Measurements from ENCODE around the gene TM7SF2.
"Not testable (repeated sequence)": the region's sequence is repeated elsewhere in the genome, so short reads cannot be mapped to it uniquely, and the experiment has no call there.

The TM7SF2 gene

GRCh38 chr11:65115361-65116082 lies 3.9 kb downstream of the TM7SF2 start:
- DNase-seq = no peak

DNA sequence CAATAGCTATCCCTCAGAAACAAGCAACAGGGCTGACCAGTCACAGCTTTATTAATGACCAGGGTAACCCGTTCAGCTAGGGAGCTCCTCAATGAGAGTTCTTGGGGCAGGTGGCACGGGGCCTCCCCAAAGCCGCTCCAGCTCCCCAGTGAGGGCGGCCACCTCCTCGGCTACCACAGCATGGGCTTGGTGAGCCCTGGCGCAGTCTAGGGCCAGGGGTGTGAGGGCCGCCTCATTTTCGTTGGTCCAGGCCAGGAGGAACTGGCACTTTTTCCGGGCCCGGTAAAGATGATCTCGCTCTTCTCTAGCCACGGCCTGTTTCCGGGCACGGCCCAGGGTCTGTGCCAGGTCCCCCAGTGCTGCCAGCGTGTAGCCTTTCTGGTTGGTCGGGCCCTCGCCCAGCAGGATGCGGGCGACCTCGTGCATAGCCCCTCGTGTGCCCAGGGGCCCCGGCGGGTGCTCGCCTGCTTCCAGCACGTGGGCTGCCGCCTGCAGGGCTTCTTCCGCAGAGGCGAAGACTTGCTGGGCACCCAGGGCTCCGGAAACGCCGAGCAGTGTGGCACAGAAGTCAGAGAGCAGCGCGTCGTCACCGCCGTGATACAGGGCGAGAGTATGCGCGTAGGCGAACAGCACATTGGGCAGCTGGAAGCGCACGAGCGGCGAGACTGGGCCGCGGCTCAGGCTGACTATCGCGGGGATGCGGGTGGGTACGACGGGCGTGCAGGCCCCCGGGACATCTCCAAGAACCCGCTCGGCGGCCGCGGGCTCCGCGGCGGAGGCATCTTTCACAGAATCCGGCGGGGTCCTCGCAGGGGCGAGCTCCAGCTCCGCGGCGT lies 4.9 kb downstream of the TM7SF2 start:
- peak in 2 of 5 donors; percentile 55 to 76 for DNase-seq

DNA sequence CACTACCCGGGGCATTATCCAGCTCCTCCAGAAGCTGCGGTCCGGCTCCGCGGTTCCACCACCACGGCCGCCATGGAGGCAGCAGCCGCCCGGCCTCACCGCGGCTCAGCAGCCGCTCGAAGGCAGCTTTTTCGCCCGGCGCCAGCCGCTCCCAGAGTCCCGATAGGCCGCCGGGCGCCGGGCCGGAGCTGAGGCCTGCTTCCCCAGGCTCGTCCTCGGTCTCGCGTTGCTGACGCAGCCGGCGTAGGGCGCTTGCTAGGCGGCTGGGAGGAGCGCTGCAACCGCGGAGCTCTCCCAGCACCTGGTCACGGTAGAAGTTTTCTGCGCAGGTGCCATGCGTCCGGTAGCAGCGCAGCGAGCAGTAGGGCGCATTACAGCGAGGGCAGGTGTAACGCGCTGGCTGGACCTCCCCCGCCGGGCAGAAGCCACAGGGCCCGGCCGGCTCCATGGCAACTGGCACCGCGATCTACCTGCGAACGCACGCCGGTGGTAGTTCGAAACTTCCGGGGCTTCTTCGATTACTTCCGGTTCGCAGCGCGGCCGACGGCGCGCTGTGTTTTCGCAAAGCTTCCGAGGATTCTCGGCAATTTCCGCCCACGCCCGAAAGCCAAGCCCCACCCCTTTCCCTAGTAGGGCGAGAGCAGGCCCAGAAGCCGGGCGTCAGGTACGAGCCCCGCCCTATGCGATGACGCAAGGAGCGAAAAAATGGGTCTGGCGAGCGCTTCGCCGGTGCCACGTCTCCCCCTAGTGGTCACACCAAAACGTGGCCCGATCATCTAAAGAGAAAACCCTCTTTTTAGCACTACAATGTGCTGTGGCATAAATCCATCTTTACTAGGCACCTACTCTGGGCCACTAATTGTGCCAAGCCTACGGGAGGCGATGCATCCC lies 5.8 kb downstream of the TM7SF2 start, which contains the start of gene ZNHIT2:
Gene ZNHIT2, minus strand, starts transcription at position 496 of the 891 bp plus-strand sequence. Its CDS starts 48 bp downstream, at position 448.
- peak; percentile 99 to 100 (median 99) for DNase-seq

GRCh38 chr11:65118097-65118837 lies 6.6 kb downstream of the TM7SF2 start:
- no peak for DNase-seq

DNA sequence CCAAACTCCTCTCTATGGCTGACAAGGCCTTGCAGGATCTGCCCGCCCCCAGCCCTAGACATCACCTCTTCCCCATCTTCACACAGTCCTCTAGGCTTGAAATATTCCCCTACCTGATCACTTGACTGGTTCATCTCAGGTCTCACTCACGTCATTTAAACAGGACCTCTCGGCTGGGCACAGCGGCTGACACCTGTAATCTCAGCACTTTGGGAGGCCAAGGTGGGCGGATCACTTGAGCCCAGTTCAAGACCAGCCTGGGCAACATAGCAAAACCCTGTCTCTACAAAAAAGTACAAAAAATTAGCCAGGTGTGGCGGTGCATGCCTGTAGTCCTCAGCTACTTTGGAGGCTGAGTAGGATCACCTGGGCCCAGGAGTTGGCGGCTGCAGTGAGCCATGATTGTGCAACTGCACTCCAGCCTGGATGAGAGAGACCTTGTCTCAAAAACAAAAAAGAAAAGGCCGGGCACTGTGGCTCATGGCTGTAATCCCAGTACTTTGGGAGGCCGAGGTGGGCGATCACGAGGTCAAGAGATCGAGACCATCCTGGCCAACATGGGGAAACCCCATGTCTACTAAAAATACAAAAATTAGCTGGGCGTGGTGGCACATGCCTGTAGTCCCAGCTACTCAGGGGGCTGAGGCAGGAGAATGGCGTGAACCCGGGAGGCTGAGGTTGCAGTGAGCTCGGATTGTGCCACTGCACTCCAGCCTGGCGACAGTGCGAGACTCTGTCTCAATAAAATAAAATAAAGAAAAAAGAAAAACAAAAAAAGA lies 7.4 kb downstream of the TM7SF2 start:
- not testable (repeated sequence) for DNase-seq

- DNase-seq = no peak
Measured at GRCh38 chr11:65119670-65119995, 8.0 kb downstream of the TM7SF2 start.

DNA sequence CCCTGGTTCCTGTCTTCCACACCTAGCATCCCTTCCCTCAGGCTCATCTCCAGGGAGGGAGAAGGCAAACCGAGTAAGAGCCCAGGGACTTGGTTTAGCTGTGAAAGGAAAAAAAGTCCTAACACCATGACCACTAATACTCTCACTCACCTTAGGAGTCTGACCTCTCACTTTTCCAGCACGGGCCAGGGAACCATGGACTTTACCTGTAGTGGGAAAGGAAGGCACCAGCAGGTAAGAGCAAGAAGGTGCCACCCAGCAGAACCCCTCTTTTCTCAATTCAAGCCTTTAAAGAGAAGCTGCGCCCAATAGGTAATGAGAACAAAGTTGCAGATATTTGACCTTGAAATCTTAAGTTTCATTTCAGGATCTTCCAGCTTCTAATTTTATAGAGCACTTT lies 9.2 kb downstream of the TM7SF2 start:
- no peak for DNase-seq

DNA sequence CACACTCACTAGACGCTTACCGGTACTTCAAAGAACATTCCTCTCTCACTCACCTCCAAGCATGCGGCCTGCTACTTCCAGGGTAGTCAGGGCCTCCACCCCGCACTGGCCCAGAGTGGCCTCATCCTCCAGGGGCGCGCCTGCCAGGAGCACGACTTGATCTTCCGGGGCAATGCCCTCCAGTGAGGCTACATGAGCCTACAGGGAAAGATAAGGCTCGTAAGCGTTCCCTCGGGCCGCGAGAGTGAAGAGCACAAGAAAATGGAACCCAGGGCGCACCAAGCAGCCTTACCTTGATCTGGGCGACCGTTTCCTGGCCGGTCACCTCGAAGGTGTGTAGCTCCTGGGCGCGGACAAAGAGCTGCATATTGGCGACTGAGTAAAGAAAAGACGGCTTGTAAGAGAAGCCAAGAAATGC lies 9.8 kb downstream of the TM7SF2 start:
- DNase-seq = peak in 1 of 5 donors; percentile 36

GRCh38 chr11:65121865-65122696 lies 10.4 kb downstream of the TM7SF2 start, which contains the start of the genes FAU and MRPL49:
Gene FAU (minus strand): TSS chr11:65122134. CDS start chr11:65121813, 321 bp downstream.
Gene MRPL49 (plus strand): TSS chr11:65122321. CDS start chr11:65122347, 26 bp downstream.
- DNase-seq = peak; percentile 98 to 99 (median 99)

- no peak for DNase-seq
Measured at GRCh38 chr11:65124480-65125196, 13.0 kb downstream of the TM7SF2 start.

GRCh38 chr11:65125197-65126056 lies 13.8 kb downstream of the TM7SF2 start:
- DNase-seq = no peak

GRCh38 chr11:65126624-65127274 lies 15.1 kb downstream of the TM7SF2 start:
- no peak for DNase-seq

DNA sequence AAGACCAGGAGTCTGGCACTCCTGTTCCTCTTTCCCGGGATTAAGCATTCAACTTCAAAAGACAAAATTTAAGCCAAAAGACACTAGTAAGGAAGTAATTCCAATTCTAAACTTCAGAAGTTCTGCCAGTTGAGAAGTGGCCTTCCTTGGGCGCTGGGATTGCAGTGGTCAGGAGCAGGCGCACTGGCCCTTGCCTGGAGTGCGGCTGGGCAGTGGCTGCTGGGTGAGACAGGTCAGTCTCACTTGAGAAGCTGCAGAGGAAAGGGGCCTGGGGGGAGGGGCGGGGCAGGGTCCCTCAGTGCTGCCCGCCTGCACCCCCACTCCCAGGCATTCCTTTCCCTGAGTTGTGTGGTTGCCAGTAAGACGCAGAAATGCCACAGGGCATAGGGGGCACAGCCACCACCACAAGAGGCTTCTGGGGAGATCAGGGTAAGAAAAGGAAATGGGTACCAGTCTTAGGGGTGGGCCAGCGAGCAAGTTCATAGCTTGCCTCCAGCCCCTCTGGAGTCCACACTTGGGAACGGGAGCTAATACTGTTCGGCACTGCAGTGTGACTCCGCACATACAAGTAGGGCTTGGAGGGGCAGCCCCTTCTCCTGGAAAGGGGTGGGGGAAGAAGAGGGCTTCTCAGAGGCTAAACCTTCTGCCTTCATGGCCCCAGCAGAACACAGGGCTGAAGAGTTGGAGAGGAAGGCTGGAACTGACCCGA lies 16.0 kb downstream of the TM7SF2 start:
- DNase-seq = no peak

DNA sequence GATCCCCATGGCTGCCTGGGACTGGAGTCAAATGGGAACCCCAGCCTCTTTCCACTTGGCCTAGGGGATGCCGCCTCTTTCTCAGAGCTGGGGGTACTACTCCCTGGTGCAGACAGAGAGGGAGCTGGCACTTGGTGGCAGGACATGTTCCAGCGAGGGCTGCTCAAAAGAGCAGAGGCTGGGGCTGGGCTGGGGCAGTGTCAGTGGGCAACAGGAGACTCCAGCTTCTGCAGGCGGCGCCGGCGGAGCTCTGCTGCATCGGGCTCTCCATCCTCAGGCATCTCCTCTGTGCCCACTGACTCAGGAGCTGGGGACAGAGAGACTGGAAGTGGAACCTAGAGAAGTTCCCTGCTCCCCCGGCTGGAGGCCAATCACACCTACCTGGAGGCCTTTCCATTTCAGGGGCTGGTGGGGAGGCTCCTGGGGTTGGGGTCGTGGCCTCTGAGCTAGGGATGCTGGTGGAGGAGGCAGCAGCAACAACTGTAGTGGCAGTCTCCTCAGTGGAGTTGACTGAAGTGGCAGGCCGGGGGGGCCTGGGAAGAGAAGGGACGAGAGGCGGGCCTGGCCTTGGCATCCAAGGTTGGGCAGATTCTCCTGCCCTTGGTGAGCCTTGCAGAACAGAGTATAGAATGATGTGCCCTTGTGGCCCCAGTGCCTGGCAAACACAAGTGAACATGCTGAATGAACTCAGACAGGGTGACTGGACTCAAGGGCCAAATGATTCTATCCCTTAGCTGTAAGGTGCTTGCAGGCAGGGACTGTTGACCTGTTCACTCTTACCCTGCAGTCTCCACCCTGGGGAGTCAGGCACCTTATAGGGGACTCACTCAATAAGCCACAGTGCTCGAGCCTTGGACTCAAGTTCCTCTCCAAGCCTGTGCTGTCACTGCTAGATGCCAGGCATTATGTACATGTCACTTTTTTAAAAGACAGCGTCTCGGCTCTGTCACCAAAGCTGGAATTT lies 16.8 kb downstream of the TM7SF2 start:
- DNase-seq = no peak

DNA sequence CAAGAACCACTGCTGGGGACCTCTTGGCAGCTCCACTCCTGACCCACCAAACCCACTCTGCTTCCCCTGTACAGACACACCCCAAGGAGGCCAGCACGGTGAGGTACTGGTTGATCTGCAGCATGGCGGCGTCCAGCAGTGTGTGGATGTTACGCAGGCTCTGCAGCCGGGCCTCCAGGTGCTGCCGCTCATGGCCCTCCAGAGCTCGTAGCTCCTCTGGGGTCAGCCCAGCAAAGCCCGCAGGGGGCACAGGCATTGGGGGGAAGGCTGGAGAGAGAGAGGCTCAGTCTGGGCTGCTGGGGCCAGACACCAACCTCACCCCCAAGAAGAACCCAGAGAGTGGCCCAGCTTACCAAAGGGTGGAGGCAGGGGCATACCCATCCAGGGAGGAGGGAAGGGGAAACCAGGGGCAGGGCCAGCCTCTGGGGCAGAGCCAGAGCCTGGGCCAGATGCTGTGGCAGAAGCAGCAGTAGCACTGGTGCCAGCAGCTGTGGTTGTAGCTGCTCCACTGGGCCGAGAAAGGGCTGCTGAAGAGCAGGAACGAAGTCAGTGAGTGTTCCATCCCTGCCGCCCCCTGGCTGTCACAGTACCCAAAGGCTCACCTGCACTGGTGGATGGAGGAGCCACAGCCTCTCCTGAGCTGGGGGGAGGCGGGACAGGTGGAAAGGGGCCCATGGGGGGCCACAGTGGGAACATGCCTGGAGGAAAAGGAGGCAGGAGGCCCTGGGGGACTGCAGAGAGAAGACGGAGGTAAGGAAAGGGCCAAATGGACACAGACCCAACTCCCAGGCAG lies 18.2 kb downstream of the TM7SF2 start:
- DNase-seq = no peak

All from T-helper 1 cell (primary cell).